ENCODE data around the gene ODF2L. TPM values are rescaled to one million over a fixed set of nuclear protein-coding genes. Genes with fewer than 3 reads are reported as not detected.

The ODF2L gene
- total RNA-seq, 1 donor from 2014 or later, result 54.3 TPM

GRCh38 chr1:86423473-86423872 lies 27.4 kb upstream of the ODF2L start:
- no peak for DNase-seq (ENCODE audit: extremely low spot score, unreplicated experiment)
- H3K27me3 Mint-ChIP-seq, result no peaks in the 10 kb centered on the region
- H3K36me3 Mint-ChIP-seq, result no peaks in the 10 kb centered on the region
- TF ChIP-seq CTCF (conservative IDR thresholded peaks at IDR 0.05), result no peak
- H3K4me3 Mint-ChIP-seq, result no peak overlapping the region
- no peaks in the 10 kb centered on the region for H3K9me3 Mint-ChIP-seq
- H3K27ac Mint-ChIP-seq, result no peak overlapping the region
- no peaks in the 10 kb centered on the region for H3K4me1 Mint-ChIP-seq (ENCODE audit: unreplicated experiment)

- no peak for TF ChIP-seq CTCF (conservative IDR thresholded peaks at IDR 0.05)
- DNase-seq (ENCODE audit: extremely low spot score, unreplicated experiment), result no peak
- Mint-ChIP-seq H3K4me1 (ENCODE audit: unreplicated experiment) (no peaks in the 10 kb centered on the region), H3K4me3 (no peak overlapping the region), H3K27ac (no peak overlapping the region), H3K9me3 (no peaks in the 10 kb centered on the region), H3K27me3 (no peaks in the 10 kb centered on the region), H3K36me3 (no peaks in the 10 kb centered on the region)
Measured at GRCh38 chr1:86421601-86422280, 25.6 kb upstream of the ODF2L start.

- Mint-ChIP-seq H3K27ac (peak overlapping the region; percentile 26), H3K9me3 (no peaks in the 10 kb centered on the region), H3K27me3 (no peaks in the 10 kb centered on the region), H3K4me3 (no peak overlapping the region), H3K36me3 (no peaks in the 10 kb centered on the region), H3K4me1 (ENCODE audit: unreplicated experiment) (no peaks in the 10 kb centered on the region)
- TF ChIP-seq CTCF (conservative IDR thresholded peaks at IDR 0.05), result peak; percentile 47
- DNase-seq (ENCODE audit: extremely low spot score, unreplicated experiment), result no peak
Measured at GRCh38 chr1:86419277-86419903, 23.3 kb upstream of the ODF2L start.

GRCh38 chr1:86416343-86416742 lies 20.2 kb upstream of the ODF2L start:
- DNase-seq (ENCODE audit: extremely low spot score, unreplicated experiment), result no peak
- no peak for TF ChIP-seq CTCF (conservative IDR thresholded peaks at IDR 0.05)
- Mint-ChIP-seq H3K4me1 (ENCODE audit: unreplicated experiment) (no peaks in the 10 kb centered on the region), H3K9me3 (no peaks in the 10 kb centered on the region), H3K27me3 (no peaks in the 10 kb centered on the region), H3K36me3 (no peaks in the 10 kb centered on the region), H3K4me3 (no peak overlapping the region), H3K27ac (no peak overlapping the region)

- Mint-ChIP-seq H3K4me3 (no peak overlapping the region), H3K4me1 (ENCODE audit: unreplicated experiment) (no peaks in the 10 kb centered on the region), H3K36me3 (no peaks in the 10 kb centered on the region), H3K27ac (no peak overlapping the region), H3K9me3 (no peaks in the 10 kb centered on the region), H3K27me3 (no peaks in the 10 kb centered on the region)
- TF ChIP-seq CTCF (conservative IDR thresholded peaks at IDR 0.05), result no peak
- no peak for DNase-seq (ENCODE audit: extremely low spot score, unreplicated experiment)
Measured at GRCh38 chr1:86410879-86411278, 14.8 kb upstream of the ODF2L start.
